ENCODE data around the gene RPUSD2.

RPUSD2 gene

DNA sequence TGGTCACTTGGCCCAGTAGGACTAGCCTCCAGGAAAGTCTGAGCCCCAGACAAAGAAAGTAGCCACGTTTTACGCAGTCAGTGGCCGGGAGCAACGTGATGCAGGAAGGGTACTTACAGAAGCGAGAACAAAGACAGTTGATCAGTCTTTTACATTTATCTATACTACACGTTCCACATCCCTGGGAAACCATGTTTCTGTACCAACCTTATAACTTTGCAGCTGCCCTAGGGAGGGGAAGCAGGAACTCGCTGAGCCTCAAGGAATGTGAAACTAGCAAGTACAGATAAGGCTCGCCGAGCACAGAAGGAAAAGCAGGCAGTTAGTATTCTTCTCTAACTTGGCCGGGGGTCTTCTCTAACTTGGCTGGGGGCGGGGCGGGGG lies 21.6 kb downstream of the RPUSD2 start:
- no peak overlapping the region for H3K27ac ChIP-seq (replicated peaks)
- no peaks in the 10 kb centered on the region for H3K27me3 ChIP-seq (ENCODE audit: insufficient read depth, poor library complexity, severe bottlenecking)
- no peak for DNase-seq (ENCODE audit: low read depth in 1 of 2, low spot score in 1 of 2)
- no peak overlapping the region for H3K4me3 ChIP-seq (replicated peaks; ENCODE audit: insufficient read depth, low read length)
- TF ChIP-seq SPI1 (IDR thresholded peaks at IDR 0.05; ENCODE audit: borderline replicate concordance, low read depth) (no peak), POLR2AphosphoS5 (IDR thresholded peaks at IDR 0.05; ENCODE audit: low read depth) (no peak), GABPA (IDR thresholded peaks at IDR 0.05; ENCODE audit: low read depth) (no peak)
- TF ChIP-seq, protein P1, sequence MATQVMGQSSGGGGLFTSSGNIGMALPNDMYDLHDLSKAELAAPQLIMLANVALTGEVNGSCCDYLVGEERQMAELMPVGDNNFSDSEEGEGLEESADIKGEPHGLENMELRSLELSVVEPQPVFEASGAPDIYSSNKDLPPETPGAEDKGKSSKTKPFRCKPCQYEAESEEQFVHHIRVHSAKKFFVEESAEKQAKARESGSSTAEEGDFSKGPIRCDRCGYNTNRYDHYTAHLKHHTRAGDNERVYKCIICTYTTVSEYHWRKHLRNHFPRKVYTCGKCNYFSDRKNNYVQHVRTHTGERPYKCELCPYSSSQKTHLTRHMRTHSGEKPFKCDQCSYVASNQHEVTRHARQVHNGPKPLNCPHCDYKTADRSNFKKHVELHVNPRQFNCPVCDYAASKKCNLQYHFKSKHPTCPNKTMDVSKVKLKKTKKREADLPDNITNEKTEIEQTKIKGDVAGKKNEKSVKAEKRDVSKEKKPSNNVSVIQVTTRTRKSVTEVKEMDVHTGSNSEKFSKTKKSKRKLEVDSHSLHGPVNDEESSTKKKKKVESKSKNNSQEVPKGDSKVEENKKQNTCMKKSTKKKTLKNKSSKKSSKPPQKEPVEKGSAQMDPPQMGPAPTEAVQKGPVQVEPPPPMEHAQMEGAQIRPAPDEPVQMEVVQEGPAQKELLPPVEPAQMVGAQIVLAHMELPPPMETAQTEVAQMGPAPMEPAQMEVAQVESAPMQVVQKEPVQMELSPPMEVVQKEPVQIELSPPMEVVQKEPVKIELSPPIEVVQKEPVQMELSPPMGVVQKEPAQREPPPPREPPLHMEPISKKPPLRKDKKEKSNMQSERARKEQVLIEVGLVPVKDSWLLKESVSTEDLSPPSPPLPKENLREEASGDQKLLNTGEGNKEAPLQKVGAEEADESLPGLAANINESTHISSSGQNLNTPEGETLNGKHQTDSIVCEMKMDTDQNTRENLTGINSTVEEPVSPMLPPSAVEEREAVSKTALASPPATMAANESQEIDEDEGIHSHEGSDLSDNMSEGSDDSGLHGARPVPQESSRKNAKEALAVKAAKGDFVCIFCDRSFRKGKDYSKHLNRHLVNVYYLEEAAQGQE (IDR thresholded peaks at IDR 0.05; ENCODE audit: insufficient replicate concordance, low read depth), result no peak
- TF ChIP-seq, protein P2, sequence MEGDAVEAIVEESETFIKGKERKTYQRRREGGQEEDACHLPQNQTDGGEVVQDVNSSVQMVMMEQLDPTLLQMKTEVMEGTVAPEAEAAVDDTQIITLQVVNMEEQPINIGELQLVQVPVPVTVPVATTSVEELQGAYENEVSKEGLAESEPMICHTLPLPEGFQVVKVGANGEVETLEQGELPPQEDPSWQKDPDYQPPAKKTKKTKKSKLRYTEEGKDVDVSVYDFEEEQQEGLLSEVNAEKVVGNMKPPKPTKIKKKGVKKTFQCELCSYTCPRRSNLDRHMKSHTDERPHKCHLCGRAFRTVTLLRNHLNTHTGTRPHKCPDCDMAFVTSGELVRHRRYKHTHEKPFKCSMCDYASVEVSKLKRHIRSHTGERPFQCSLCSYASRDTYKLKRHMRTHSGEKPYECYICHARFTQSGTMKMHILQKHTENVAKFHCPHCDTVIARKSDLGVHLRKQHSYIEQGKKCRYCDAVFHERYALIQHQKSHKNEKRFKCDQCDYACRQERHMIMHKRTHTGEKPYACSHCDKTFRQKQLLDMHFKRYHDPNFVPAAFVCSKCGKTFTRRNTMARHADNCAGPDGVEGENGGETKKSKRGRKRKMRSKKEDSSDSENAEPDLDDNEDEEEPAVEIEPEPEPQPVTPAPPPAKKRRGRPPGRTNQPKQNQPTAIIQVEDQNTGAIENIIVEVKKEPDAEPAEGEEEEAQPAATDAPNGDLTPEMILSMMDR (IDR thresholded peaks at IDR 0.05; ENCODE audit: insufficient read depth, low read length), result no peak

- H3K4me3 ChIP-seq (replicated peaks; ENCODE audit: insufficient read depth, low read length), result no peak overlapping the region
- no peak overlapping the region for H3K27ac ChIP-seq (replicated peaks)
- no peak for DNase-seq (ENCODE audit: low read depth in 1 of 2, low spot score in 1 of 2)
- H3K27me3 ChIP-seq (ENCODE audit: insufficient read depth, poor library complexity, severe bottlenecking), result no peaks in the 10 kb centered on the region
- TF ChIP-seq, protein P1 (IDR thresholded peaks at IDR 0.05; ENCODE audit: insufficient replicate concordance, low read depth), result no peak
- TF ChIP-seq POLR2AphosphoS5 (IDR thresholded peaks at IDR 0.05; ENCODE audit: low read depth) (no peak), GABPA (IDR thresholded peaks at IDR 0.05; ENCODE audit: low read depth) (no peak), SPI1 (IDR thresholded peaks at IDR 0.05; ENCODE audit: borderline replicate concordance, low read depth) (no peak)
- TF ChIP-seq, protein P2 (IDR thresholded peaks at IDR 0.05; ENCODE audit: insufficient read depth, low read length), result no peak
These were observed 22.3 kb downstream of the RPUSD2 start for GRCh38 chr15:40591389-40591788.

DNA sequence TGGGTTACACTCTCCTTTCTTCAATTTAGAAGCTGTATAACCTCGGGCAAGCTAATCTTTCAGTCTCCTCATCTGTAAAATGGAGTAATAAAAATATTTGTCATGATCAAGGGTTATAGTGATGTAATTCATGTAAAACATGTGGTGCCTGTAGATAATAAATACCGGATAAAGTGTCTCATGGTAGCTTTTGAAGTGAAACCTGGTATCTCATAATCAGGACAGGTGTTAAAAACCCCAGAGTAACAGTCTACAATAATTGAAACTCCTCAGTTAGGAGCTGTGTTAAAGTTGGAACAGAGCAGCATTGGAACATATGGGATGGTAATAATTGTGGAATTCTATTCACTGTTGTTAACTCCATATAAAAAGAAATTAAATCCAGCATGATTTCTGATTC lies 24.1 kb downstream of the RPUSD2 start:
- H3K4me3 ChIP-seq (replicated peaks; ENCODE audit: insufficient read depth, low read length), result no peak overlapping the region
- no peak for DNase-seq (ENCODE audit: low read depth in 1 of 2, low spot score in 1 of 2)
- H3K27ac ChIP-seq (replicated peaks), result no peak overlapping the region; the same call in 1 of the 2 replicates
- no peaks in the 10 kb centered on the region for H3K27me3 ChIP-seq (ENCODE audit: insufficient read depth, poor library complexity, severe bottlenecking)
- TF ChIP-seq, protein P2 (IDR thresholded peaks at IDR 0.05; ENCODE audit: insufficient read depth, low read length), result no peak
- TF ChIP-seq, protein P1 (IDR thresholded peaks at IDR 0.05; ENCODE audit: insufficient replicate concordance, low read depth), result no peak
- TF ChIP-seq POLR2AphosphoS5 (IDR thresholded peaks at IDR 0.05; ENCODE audit: low read depth) (no peak), SPI1 (IDR thresholded peaks at IDR 0.05; ENCODE audit: borderline replicate concordance, low read depth) (no peak), GABPA (IDR thresholded peaks at IDR 0.05; ENCODE audit: low read depth) (no peak)
